Right lobe of liver (tissue), 4 donors: Measurements from ENCODE around the gene DOK5.

ENCODE experiments used
- POLR2A ChIP-seq: fragments of 450-650 bp; IDR thresholded peaks from one replicate; pipeline ENCODE4 v1.6.1; 2017; ENCODE audit warnings: antibody characterized with exemption, mild to moderate bottlenecking
- TF ChIP-seq, protein P1 (sequence below), 4 donors: fragments of 200-600 bp in 3 of 4; fragments of 450-650 bp in 1 of 4; IDR thresholded peaks; one replicate each; pipeline versions ENCODE4 v1.5.1 to v1.8.0; 2016 to 2022; ENCODE audit warnings: antibody characterized with exemption in 4 of 4, mild to moderate bottlenecking in 2 of 4
- donor health status: DM: no; HTN: no; CAD: no.
- donor health status: DM: no; HTN: no; CAD: no.
- donor health status: DM: no; HTN: yes; CAD: no.

- TF ChIP-seq, protein P1, sequence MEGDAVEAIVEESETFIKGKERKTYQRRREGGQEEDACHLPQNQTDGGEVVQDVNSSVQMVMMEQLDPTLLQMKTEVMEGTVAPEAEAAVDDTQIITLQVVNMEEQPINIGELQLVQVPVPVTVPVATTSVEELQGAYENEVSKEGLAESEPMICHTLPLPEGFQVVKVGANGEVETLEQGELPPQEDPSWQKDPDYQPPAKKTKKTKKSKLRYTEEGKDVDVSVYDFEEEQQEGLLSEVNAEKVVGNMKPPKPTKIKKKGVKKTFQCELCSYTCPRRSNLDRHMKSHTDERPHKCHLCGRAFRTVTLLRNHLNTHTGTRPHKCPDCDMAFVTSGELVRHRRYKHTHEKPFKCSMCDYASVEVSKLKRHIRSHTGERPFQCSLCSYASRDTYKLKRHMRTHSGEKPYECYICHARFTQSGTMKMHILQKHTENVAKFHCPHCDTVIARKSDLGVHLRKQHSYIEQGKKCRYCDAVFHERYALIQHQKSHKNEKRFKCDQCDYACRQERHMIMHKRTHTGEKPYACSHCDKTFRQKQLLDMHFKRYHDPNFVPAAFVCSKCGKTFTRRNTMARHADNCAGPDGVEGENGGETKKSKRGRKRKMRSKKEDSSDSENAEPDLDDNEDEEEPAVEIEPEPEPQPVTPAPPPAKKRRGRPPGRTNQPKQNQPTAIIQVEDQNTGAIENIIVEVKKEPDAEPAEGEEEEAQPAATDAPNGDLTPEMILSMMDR (IDR thresholded peaks at IDR 0.05), result no peak
- TF ChIP-seq POLR2A, result no peak
Observed at GRCh38 chr20:54626126-54626525, 150.7 kb downstream of the DOK5 start.
